ENCODE data around the gene GATA5.
A peak's percentile ranks its signal among the peaks of the same experiment; 100 is the strongest.

The GATA5 gene

GRCh38 chr20:62424249-62425107, 51.3 kb downstream of the GATA5 start:
- TF ChIP-seq ZNF830 (tag by site-specific recombination; IDR thresholded peaks at IDR 0.05; ENCODE audit: low read depth) (no peak), ZNF155 (tag by site-specific recombination; IDR thresholded peaks at IDR 0.05) (no peak), ZNF354C (tag by site-specific recombination; IDR thresholded peaks at IDR 0.05; ENCODE audit: borderline replicate concordance, low read depth) (no peak), PRDM1 (tag by site-specific recombination; IDR thresholded peaks at IDR 0.05) (no peak), HOXC10 (CRISPR knock-in tag; IDR thresholded peaks at IDR 0.05) (no peak), ZFP37 (tag by site-specific recombination; IDR thresholded peaks at IDR 0.05) (no peak), PRDM4 (tag by site-specific recombination; IDR thresholded peaks at IDR 0.05) (no peak), ZNF558 (tag by site-specific recombination; IDR thresholded peaks at IDR 0.05) (no peak), ZNF624 (tag by site-specific recombination; IDR thresholded peaks at IDR 0.05) (no peak), MYNN (tag by site-specific recombination; IDR thresholded peaks at IDR 0.05; ENCODE audit: borderline replicate concordance) (no peak), KLF1 (tag by site-specific recombination; IDR thresholded peaks at IDR 0.05) (0 out of 2 replicates have a peak, but pooled peaks have one; percentile 51), HOXA7 (CRISPR knock-in tag; IDR thresholded peaks at IDR 0.05; ENCODE audit: borderline replicate concordance) (no peak), ZNF404 (tag by site-specific recombination; IDR thresholded peaks at IDR 0.05) (no peak), ZNF704 (tag by site-specific recombination; IDR thresholded peaks at IDR 0.05) (no peak), ZBTB8A (tag by site-specific recombination; IDR thresholded peaks at IDR 0.05) (no peak), GLIS1 (tag by site-specific recombination; IDR thresholded peaks at IDR 0.05) (peak; percentile 95), ZNF747 (tag by site-specific recombination; IDR thresholded peaks at IDR 0.05) (no peak)
- H3K4me1 ChIP-seq (ENCODE audit: control insufficient read depth, insufficient read depth, low read length) = no peaks in the 10 kb centered on the region
- no peaks in the 10 kb centered on the region for H3K9me3 ChIP-seq (ENCODE audit: control insufficient read depth, insufficient read depth, low read depth, low read length)
- ChIA-PET POLR2A (no interaction called here), CTCF (interaction anchor here (0.6 to 1.7 kb wide), 3 partner anchors 13 to 194 kb away, joined by 3 to 5 read pairs (median 3); no protein-coding TSS in a partner anchor)
- no peak overlapping the region for H3K27ac ChIP-seq (ENCODE audit: extremely low read depth, low read depth, low read length)
- H3K4me3 ChIP-seq (ENCODE audit: low read depth, low read length) = no peak overlapping the region
- H3K36me3 ChIP-seq (ENCODE audit: control insufficient read depth in 2 of 2, insufficient read depth in 1 of 2, low read length in 2 of 2) = no peaks in the 10 kb centered on the region

GRCh38 chr20:62423326-62423706, 52.5 kb downstream of the GATA5 start:
- ChIA-PET POLR2A (interaction anchor here (0.6 kb wide), 1 partner anchor 249 kb away, joined by 4 read pairs; no protein-coding TSS in a partner anchor), CTCF (interaction anchor here (0.5 to 1.2 kb wide), 2 partner anchors 18 to 195 kb away, joined by 3 to 4 read pairs; no protein-coding TSS in a partner anchor)
- no peak overlapping the region for H3K4me3 ChIP-seq (ENCODE audit: low read depth, low read length)
- H3K9me3 ChIP-seq (ENCODE audit: control insufficient read depth, insufficient read depth, low read depth, low read length) = no peaks in the 10 kb centered on the region
- H3K36me3 ChIP-seq (ENCODE audit: control insufficient read depth in 2 of 2, insufficient read depth in 1 of 2, low read length in 2 of 2) = no peaks in the 10 kb centered on the region
- no peak overlapping the region for H3K27ac ChIP-seq (ENCODE audit: extremely low read depth, low read depth, low read length)
- no peaks in the 10 kb centered on the region for H3K4me1 ChIP-seq (ENCODE audit: control insufficient read depth, insufficient read depth, low read length)
- no peak for TF ChIP-seq PBX3 (CRISPR knock-in tag; IDR thresholded peaks at IDR 0.05)
- TF ChIP-seq ZNF266 (tag by site-specific recombination; IDR thresholded peaks at IDR 0.05; ENCODE audit: low read depth) = no peak
- peak; percentile 44; the same call in 1 of the 2 replicates for TF ChIP-seq EGR2 (tag by site-specific recombination; IDR thresholded peaks at IDR 0.05; ENCODE audit: low read depth)
- 0 out of 2 replicates have a peak, but pooled peaks have one; percentile 20 for TF ChIP-seq ZBTB8A (tag by site-specific recombination; IDR thresholded peaks at IDR 0.05)
- no peak for TF ChIP-seq ZNF174 (tag by site-specific recombination; IDR thresholded peaks at IDR 0.05)
- peak; percentile 68 for TF ChIP-seq GLIS1 (tag by site-specific recombination; IDR thresholded peaks at IDR 0.05)
- TF ChIP-seq TCF7L2 (IDR thresholded peaks at IDR 0.05; ENCODE audit: borderline replicate concordance, low read depth, low read length) = no peak
- TF ChIP-seq ZFHX2 (tag by site-specific recombination; conservative IDR thresholded peaks at IDR 0.05) = peak; percentile 45; the same call in 1 of the 2 replicates
- TF ChIP-seq ZIC2 (tag by site-specific recombination; IDR thresholded peaks at IDR 0.05) = no peak
- TF ChIP-seq ZNF10 (tag by site-specific recombination; IDR thresholded peaks at IDR 0.05) = no peak
- peak; percentile 23; the same call in 1 of the 2 replicates for TF ChIP-seq GLIS2 (tag by site-specific recombination; IDR thresholded peaks at IDR 0.05)
- TF ChIP-seq ZNF792 (tag by site-specific recombination; IDR thresholded peaks at IDR 0.05) = no peak
- TF ChIP-seq ZNF639 (tag by site-specific recombination; IDR thresholded peaks at IDR 0.05) = no peak
- TF ChIP-seq ZNF16 (tag by site-specific recombination; IDR thresholded peaks at IDR 0.05; ENCODE audit: low read depth) = no peak

Data from HEK293 (cell line).